GM18870 (cell line): ENCODE measurements around the gene MED12L.
"Not testable (repeated sequence)": the region's sequence is repeated elsewhere in the genome, so short reads cannot be mapped to it uniquely, and the experiment has no call there.

Experiments
- ATAC-seq: cut with Tn5 transposase; IDR thresholded peaks from one replicate; pipeline ENCODE4 v1.9.1; 2021; ENCODE audit warnings: moderate library complexity; ENCODE audit not compliant: unreplicated experiment

Gene MED12L

GRCh38 chr3:151230646-151231045 is 145.2 kb downstream of the MED12L start:
- peak; percentile 53 for ATAC-seq

GRCh38 chr3:151232403-151232802 is 146.9 kb downstream of the MED12L start:
- not testable (repeated sequence) for ATAC-seq

- no peak for ATAC-seq
Measured at GRCh38 chr3:151232991-151233390, 147.5 kb downstream of the MED12L start.

GRCh38 chr3:151234825-151235224 is 149.4 kb downstream of the MED12L start:
- ATAC-seq, result no peak

- no peak for ATAC-seq
Measured at GRCh38 chr3:151236316-151236715, 150.9 kb downstream of the MED12L start.

- ATAC-seq, result no peak
Measured at GRCh38 chr3:151236736-151237135, 151.3 kb downstream of the MED12L start.

- not testable (repeated sequence) for ATAC-seq
Measured at GRCh38 chr3:151242006-151242405, 156.5 kb downstream of the MED12L start.

- ATAC-seq, result no peak
Measured at GRCh38 chr3:151248772-151249337, 163.4 kb downstream of the MED12L start.

GRCh38 chr3:151256749-151257148 is 171.3 kb downstream of the MED12L start:
- no peak for ATAC-seq

- no peak for ATAC-seq
Measured at GRCh38 chr3:151259664-151260063, 174.2 kb downstream of the MED12L start.

GRCh38 chr3:151262871-151263525 is 177.5 kb downstream of the MED12L start:
- no peak for ATAC-seq

GRCh38 chr3:151264605-151265004 is 179.1 kb downstream of the MED12L start:
- ATAC-seq, result no peak

GRCh38 chr3:151265166-151265565 is 179.7 kb downstream of the MED12L start:
- no peak for ATAC-seq

- peak; percentile 97 for ATAC-seq
Measured at GRCh38 chr3:151265866-151266265, 180.4 kb downstream of the MED12L start.

- ATAC-seq, result no peak
Measured at GRCh38 chr3:151267066-151267465, 181.6 kb downstream of the MED12L start.

- ATAC-seq, result peak; percentile 41
Measured at GRCh38 chr3:151268267-151269235, 183.1 kb downstream of the MED12L start.

GRCh38 chr3:151269631-151270030 is 184.2 kb downstream of the MED12L start:
- no peak for ATAC-seq

- no peak for ATAC-seq
Measured at GRCh38 chr3:151275091-151275490, 189.6 kb downstream of the MED12L start.

GRCh38 chr3:151276038-151276686 is 190.7 kb downstream of the MED12L start:
- ATAC-seq, result peak; percentile 8

- peak; percentile 65 for ATAC-seq
Measured at GRCh38 chr3:151276687-151277042, 191.2 kb downstream of the MED12L start.

GRCh38 chr3:151278230-151278629 is 192.8 kb downstream of the MED12L start, which contains the start of gene P2RY14:
TSS of gene P2RY14 (minus strand) at chr3:151278542. CDS start at chr3:151214316, 64,226 bp downstream.
- ATAC-seq, result no peak
